Heart left ventricle (tissue), 16 donors: ENCODE measurements around the gene PYGM. TPM values are rescaled to one million over a fixed set of nuclear protein-coding genes. Genes with fewer than 3 reads are reported as not detected.

Experiments used
- ATAC-seq, 4 donors: fragments of 200-7000 bp; cut with Tn5 transposase; one replicate each; pipeline ENCODE4 v1.9.1; 2020 to 2022; ENCODE audit warnings: moderate library complexity in 4 of 4, mild to moderate bottlenecking in 3 of 4, moderate number of reproducible peaks in 1 of 4
- DNase-seq, 5 donors: peaks; one replicate each; pipeline ENCODE4 v3.0.0-alpha.2; 2020
- H3K27ac ChIP-seq, 12 donors: fragments of 200-600 bp; sonication (generic) in 4 of 12; one replicate each; pipeline versions ENCODE4 v1.5.0 to v1.8.0; 2016 to 2022; ENCODE audit warnings: mild to moderate bottlenecking in 2 of 12
- H3K27me3 ChIP-seq, 9 donors: fragments of 200-600 bp; sonication (generic) in 2 of 9; one replicate each; pipeline versions ENCODE4 v1.5.1 to v1.8.0; 2016 to 2022; ENCODE audit warnings: mild to moderate bottlenecking in 3 of 9
- H3K36me3 ChIP-seq, 9 donors: fragments of 200-600 bp; sonication (generic) in 2 of 9; one replicate each; pipeline versions ENCODE4 v1.5.0 to v1.8.0; 2018 to 2022; ENCODE audit warnings: mild to moderate bottlenecking in 2 of 9
- H3K4me1 ChIP-seq, 12 donors: fragments of 200-600 bp; sonication (generic) in 4 of 12; one replicate each; pipeline versions ENCODE4 v1.5.0 to v1.8.0; 2016 to 2022; ENCODE audit warnings: mild to moderate bottlenecking in 3 of 12
- H3K4me3 ChIP-seq, 12 donors: fragments of 200-600 bp; sonication (generic) in 4 of 12; one replicate each; pipeline versions ENCODE4 v1.5.0 to v1.8.0; 2017 to 2022; ENCODE audit warnings: mild to moderate bottlenecking in 9 of 12, moderate library complexity in 4 of 12
- H3K9me3 ChIP-seq, 12 donors: fragments of 200-600 bp; sonication (generic) in 4 of 12; one replicate each; pipeline versions ENCODE4 v1.5.0 to v1.8.0; 2016 to 2022; ENCODE audit warnings: mild to moderate bottlenecking in 1 of 12
- CTCF ChIP-seq, 12 donors: fragments of 200-600 bp; sonication (generic) in 4 of 12; IDR thresholded peaks; one replicate each; pipeline versions ENCODE4 v1.5.0 to v1.8.0; 2018 to 2022; ENCODE audit warnings: antibody characterized with exemption in 12 of 12, mild to moderate bottlenecking in 5 of 12
- POLR2A ChIP-seq, 2 donors: fragments of 450-650 bp; IDR thresholded peaks; one replicate each; pipeline ENCODE4 v1.6.1; 2017; ENCODE audit warnings: antibody characterized with exemption in 2 of 2, mild to moderate bottlenecking in 2 of 2, moderate library complexity in 2 of 2
- WGBS, 4 donors: extraction: QIAGEN DNeasy Blood & Tissue Kit in 2 of 4; methylation state at CpG; one replicate each; pipeline versions ENCODE4 v1.1.5 to v1.1.7; 2013 to 2018; 5-methylcytosine and 5-hydroxymethylcytosine counted together
- intact Hi-C, 10 donors: fragments of 100-400 bp; cut with DNase I; formaldehyde crosslinking; loops; one replicate each; pipeline versions ENCODE4 v1.11.1 to v1.14.2; 2022
- polyA plus RNA-seq, 2 donors: library from polyadenylated mRNA; stranded (reverse); fragments of 200-250 nt; gene quantifications; one replicate each; pipeline ENCODE4 v1.2.3, GENCODE V29; 2013
- total RNA-seq, 9 donors: library from RNA; depleted of rRNA in 2 of 9; stranded (reverse); fragments of >200 nt in 2 of 9; fragmentation: NEBNext Ultra II Directional in 3 of 9; extraction: Animal tissue kit (Norgen Biotek cat#: 25700) in 3 of 9; gene quantifications; one replicate each; pipeline versions ENCODE4 v1.1.0 to v1.2.4, GENCODE V29; 2016 to 2023
- donor health status: ischemic (EF 13 %, LVEDD 7.1; RV severe dilation, severe dysfunction).
- donor health status: healthy with polysubstance abuse.
- donor health status: DM: no; HTN: yes; CAD: no.
- donor health status: DM: no; HTN: no; CAD: no.
- donor health status: ischemic (EF 25% LVEDD 6.9; RV normal size, moderate dysfunction).
- donor health status: ischemic (EF 25% LVEDD 5.7; RV mildly dilated, moderate dysfunction).
- donor health status: healthy.
- donor health status: DM: yes; HTN: yes; CAD: no.
- donor health status: ischemic (EF 35%, LVEDD 5.7; RV mildly dilated, moderate dysfunction).
- donor health status: nonischemic (EF 11% LVEDD 7.7; RV severe dilation, severe dysfunction).
- donor health status: DM: yes; HTN: yes; CAD: no.
- donor health status: PGD.
- donor health status: ischemic (EF 29% LVEDD 5.4; RV normal size, mild dysfunction).
- donor health status: nonischemic (EF 23%, LVEDD 6.1; RV moderate dilation, normal function).

The PYGM gene
- total and polyA plus RNA-seq, 11 donors: 10.3 to 167 (median 80.2) TPM

- peaks cover 11 to 90% (median 54%) of the 10 kb centered on the region in 12 donors for H3K4me1 ChIP-seq
- TF ChIP-seq POLR2A (IDR thresholded peaks at IDR 0.05) (no peak), CTCF (IDR thresholded peaks at IDR 0.05) (no peak)
- ATAC-seq (peak in 2 of 4 donors; percentile 1 to 13), DNase-seq (peak in 1 of 5 donors; percentile 33)
- H3K27ac ChIP-seq: peak overlapping the region; percentile 3 to 82 (median 73)
- intact Hi-C loops: loop anchor here in 1 of 10 donors (2.0 kb wide), 1 partner anchor 17 kb away; no protein-coding TSS in a partner anchor
- H3K9me3 ChIP-seq: no peaks in the 10 kb centered on the region
- no peaks in the 10 kb centered on the region for H3K27me3 ChIP-seq
- no peak overlapping the region for H3K4me3 ChIP-seq
- H3K36me3 ChIP-seq: peaks cover 0 to 77% (median 69%) of the 10 kb centered on the region in 9 donors
- WGBS, 4 donors: 39 to 55% (median 45%) methylated on average over 11 of the region's 11 CpGs
These were observed 4.4 kb upstream of the PYGM start for GRCh38 chr11:64764040-64764611.

DNA sequence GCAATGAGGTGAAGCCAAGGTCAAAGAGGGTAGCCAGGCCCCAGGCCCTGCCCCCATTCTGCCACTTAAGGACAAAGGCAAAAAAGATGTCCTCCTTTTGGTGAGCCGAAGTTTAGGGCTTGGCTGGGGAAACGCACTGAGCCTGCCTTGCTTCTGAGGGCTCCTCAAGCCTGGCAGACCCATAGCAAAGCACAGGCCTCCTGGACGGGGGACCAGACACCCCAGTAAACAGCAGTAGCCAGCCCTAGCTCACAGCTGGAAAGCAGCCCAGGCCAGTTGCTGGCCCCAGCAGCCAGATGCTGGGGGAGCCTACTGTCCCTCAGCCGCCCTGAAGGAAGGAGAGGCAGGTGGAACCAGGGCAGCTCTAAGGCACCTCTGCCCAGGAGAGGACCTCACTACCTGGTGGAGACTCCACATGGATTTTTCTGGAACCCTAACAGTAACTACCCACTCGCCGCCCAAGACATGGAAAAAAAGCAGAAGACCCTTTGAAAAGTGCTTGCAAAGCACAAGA lies 3.8 kb upstream of the PYGM start:
- Histone ChIP-seq H3K27ac (peak overlapping the region; percentile 3 to 82 (median 73)), H3K36me3 (peaks cover 0 to 71% (median 64%) of the 10 kb centered on the region in 9 donors), H3K27me3 (no peaks in the 10 kb centered on the region), H3K9me3 (no peaks in the 10 kb centered on the region), H3K4me1 (peaks cover 11 to 87% (median 58%) of the 10 kb centered on the region in 12 donors), H3K4me3 (no peak overlapping the region)
- WGBS, 4 donors: 46 to 51% (median 48%) methylated on average over 6 of the region's 6 CpGs
- intact Hi-C loops: loop anchor here in 1 of 10 donors (2.0 kb wide), 1 partner anchor 17 kb away; no protein-coding TSS in a partner anchor
- DNase-seq: peak in 2 of 5 donors; percentile 19 to 40
- peak in 1 of 4 donors; percentile 1 for ATAC-seq
- TF ChIP-seq POLR2A (IDR thresholded peaks at IDR 0.05) (no peak), CTCF (IDR thresholded peaks at IDR 0.05) (no peak)

- H3K9me3 ChIP-seq: no peaks in the 10 kb centered on the region
- ATAC-seq (peak in 3 of 4 donors; percentile 4 to 27 (median 9)), DNase-seq (peak in 1 of 5 donors; percentile 70)
- intact Hi-C loops: no loop called here
- no peaks in the 10 kb centered on the region for H3K27me3 ChIP-seq
- TF ChIP-seq POLR2A (IDR thresholded peaks at IDR 0.05): no peak
- TF ChIP-seq CTCF (IDR thresholded peaks at IDR 0.05): no peak
- H3K4me3 ChIP-seq: no peak overlapping the region
- peaks cover 11 to 80% (median 55%) of the 10 kb centered on the region in 12 donors for H3K4me1 ChIP-seq
- peaks cover 0 to 64% (median 57%) of the 10 kb centered on the region in 9 donors for H3K36me3 ChIP-seq
- 46 to 53% (median 47%) methylated on average over 13 of the region's 13 CpGs for WGBS, 4 donors
- peak overlapping the region; percentile 3 to 82 (median 73) for H3K27ac ChIP-seq
These were observed 3.1 kb upstream of the PYGM start for GRCh38 chr11:64762674-64763525.

DNA sequence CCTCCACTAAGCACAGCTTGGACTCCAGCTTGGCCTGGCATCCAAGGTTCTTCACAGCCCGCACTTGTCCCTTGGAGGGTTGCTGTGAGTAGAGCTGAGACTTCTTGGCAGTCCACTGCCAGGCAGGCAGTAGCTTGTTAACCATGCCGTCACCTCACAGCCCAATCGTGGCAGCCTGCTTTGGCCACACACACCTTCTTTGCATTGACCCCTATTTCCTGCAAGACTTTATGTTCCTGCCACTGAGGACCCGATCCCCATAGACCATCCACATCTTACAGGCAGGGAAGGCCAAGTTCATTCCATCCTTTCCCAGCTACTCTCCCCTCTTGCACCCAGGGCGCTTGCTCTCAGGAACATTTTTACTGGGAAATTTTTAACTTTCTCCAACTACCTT lies 2.5 kb upstream of the PYGM start:
- Histone ChIP-seq H3K27me3 (no peaks in the 10 kb centered on the region), H3K27ac (peak overlapping the region in 10 of 12 donors; percentile 33 to 82 (median 73)), H3K4me3 (no peak overlapping the region), H3K4me1 (peaks cover 11 to 74% (median 53%) of the 10 kb centered on the region in 12 donors), H3K36me3 (peaks cover 0 to 58% (median 50%) of the 10 kb centered on the region in 9 donors), H3K9me3 (no peaks in the 10 kb centered on the region)
- 67 to 76% (median 71%) methylated on average over 5 of the region's 5 CpGs for WGBS, 4 donors
- TF ChIP-seq CTCF (IDR thresholded peaks at IDR 0.05) (no peak), POLR2A (IDR thresholded peaks at IDR 0.05) (no peak)
- DNase-seq (peak in 1 of 5 donors; percentile 25), ATAC-seq (no peak)
- intact Hi-C loops: no loop called here
